Trophoblast cell (in vitro differentiated cells and primary cell): Measurements from ENCODE around the gene ALOX5.

ENCODE experiments used
- DNase-seq, 2 donors: peaks; one replicate each; pipeline ENCODE4 v3.0.0-alpha.2; 2016
- H2AFZ ChIP-seq: 2 replicates; pipeline ENCODE4 v1.6.1; 2013; ENCODE audit warnings: low read length, moderate library complexity, mild to moderate bottlenecking; ENCODE audit not compliant: insufficient read depth, poor library complexity
- H2AK5ac ChIP-seq: 2 replicates; pipeline ENCODE4 v1.6.1; 2013; ENCODE audit warnings: mild to moderate bottlenecking, low read length
- H2BK120ac ChIP-seq: 2 replicates; pipeline ENCODE4 v1.6.1; 2013; ENCODE audit warnings: low read length, mild to moderate bottlenecking, moderate library complexity; ENCODE audit not compliant: insufficient read depth, poor library complexity
- H2BK12ac ChIP-seq: 2 replicates; pipeline ENCODE4 v1.6.1; 2013; ENCODE audit warnings: mild to moderate bottlenecking, low read length, moderate library complexity
- H2BK5ac ChIP-seq: 2 replicates; pipeline ENCODE4 v1.6.1; 2013; ENCODE audit warnings: low read length, low read depth, moderate library complexity, mild to moderate bottlenecking; ENCODE audit not compliant: poor library complexity
- H3K14ac ChIP-seq: 2 replicates; pipeline ENCODE4 v1.6.1; 2013; ENCODE audit warnings: mild to moderate bottlenecking, low read length
- H3K18ac ChIP-seq: 2 replicates; pipeline ENCODE4 v1.6.1; 2013; ENCODE audit warnings: mild to moderate bottlenecking, low read length
- H3K23ac ChIP-seq: 2 replicates; pipeline ENCODE4 v1.6.1; 2013; ENCODE audit warnings: low read length
- H3K27ac ChIP-seq: 2 replicates; pipeline ENCODE4 v1.5.1; 2013; ENCODE audit warnings: low read depth, mild to moderate bottlenecking, inconsistent platforms, low read length, moderate library complexity
- H3K27me3 ChIP-seq: 2 replicates; pipeline ENCODE4 v1.6.1; 2013; ENCODE audit warnings: inconsistent platforms, mild to moderate bottlenecking, low read length, moderate library complexity; ENCODE audit not compliant: insufficient read depth
- H3K36me3 ChIP-seq, 2 experiments: 1 replicate in 1 of 2; 2 replicates in 1 of 2; pipeline ENCODE4 v1.6.1; 2013; ENCODE audit warnings: low read length in 2 of 2, mild to moderate bottlenecking in 2 of 2, moderate library complexity in 1 of 2; ENCODE audit not compliant: insufficient read depth in 2 of 2, control insufficient read depth in 1 of 2
- H3K4ac ChIP-seq: 2 replicates; pipeline ENCODE4 v1.6.1; 2013; ENCODE audit warnings: low read depth, mild to moderate bottlenecking, low read length, moderate library complexity
- H3K4me1 ChIP-seq, 2 experiments: 1 replicate in 1 of 2; 2 replicates in 1 of 2; pipeline ENCODE4 v1.6.1; 2013; ENCODE audit warnings: low read length in 2 of 2, mild to moderate bottlenecking in 2 of 2, moderate library complexity in 1 of 2; ENCODE audit not compliant: insufficient read depth in 2 of 2, control insufficient read depth in 1 of 2
- H3K4me2 ChIP-seq: 2 replicates; pipeline ENCODE4 v1.6.1; 2013; ENCODE audit warnings: inconsistent platforms, mild to moderate bottlenecking, low read length, moderate library complexity
- H3K4me3 ChIP-seq: 2 replicates; pipeline ENCODE4 v1.5.1; 2013; ENCODE audit warnings: mild to moderate bottlenecking, low read depth, low read length, inconsistent platforms
- H3K79me1 ChIP-seq: one replicate; pipeline ENCODE4 v1.6.1; 2013; ENCODE audit warnings: low read length
- H3K79me2 ChIP-seq: 2 replicates; pipeline ENCODE4 v1.6.1; 2013; ENCODE audit warnings: low read length, mild to moderate bottlenecking; ENCODE audit not compliant: control insufficient read depth, insufficient read depth, poor library complexity
- H3K9ac ChIP-seq: 2 replicates; pipeline ENCODE4 v1.6.1; 2013; ENCODE audit warnings: mild to moderate bottlenecking, low read length
- H3K9me3 ChIP-seq: 2 replicates; pipeline ENCODE4 v1.6.1; 2013; ENCODE audit warnings: low read depth, mild to moderate bottlenecking, control low read depth, inconsistent platforms, low read length; ENCODE audit not compliant: insufficient read depth
- H4K12ac ChIP-seq: 2 replicates; pipeline ENCODE4 v1.6.1; 2013; ENCODE audit warnings: low read depth, mild to moderate bottlenecking, low read length, moderate library complexity
- H4K8ac ChIP-seq: 2 replicates; pipeline ENCODE4 v1.6.1; 2013; ENCODE audit warnings: low read depth, mild to moderate bottlenecking, low read length, moderate library complexity
- H4K91ac ChIP-seq: one replicate; pipeline ENCODE4 v1.6.1; 2013; ENCODE audit warnings: low read depth, mild to moderate bottlenecking, low read length, moderate library complexity
- WGBS: extraction: QIAGEN DNeasy Blood & Tissue Kit; methylation state at CpG from one replicate; pipeline ENCODE4 v1.1.7; 2013; ENCODE audit warnings: missing lambda C conversion rate; ENCODE audit not compliant: insufficient read length, insufficient coverage; ENCODE audit errors: extremely low coverage; 5-methylcytosine and 5-hydroxymethylcytosine counted together

ALOX5 gene

DNA sequence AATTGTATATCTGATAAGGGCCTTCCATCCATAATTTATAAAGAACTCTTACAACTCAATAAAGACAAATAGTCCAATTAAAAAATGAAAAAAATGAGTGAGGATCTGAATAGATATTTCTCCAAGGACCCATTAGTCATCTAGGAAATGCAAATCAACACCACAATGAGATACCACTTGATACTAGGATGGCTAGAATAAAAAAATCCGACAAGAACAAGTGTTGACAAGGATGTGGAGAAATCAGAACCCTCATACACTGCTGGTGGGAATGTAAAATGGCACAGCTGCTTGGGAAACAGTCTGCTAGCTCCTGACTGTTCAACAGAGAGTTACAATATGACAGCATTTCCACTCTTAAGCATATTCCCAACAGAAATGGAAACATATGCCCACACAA, 24.6 kb downstream of the ALOX5 start:
- no peaks in the 10 kb centered on the region for H3K79me1 ChIP-seq
- no peak overlapping the region for H4K8ac ChIP-seq
- no peak overlapping the region for H2AFZ ChIP-seq
- no peak overlapping the region for H3K27ac ChIP-seq
- H3K27me3 ChIP-seq: no peaks in the 10 kb centered on the region
- H2BK120ac ChIP-seq: no peak overlapping the region
- no peak overlapping the region for H3K9ac ChIP-seq
- H4K12ac ChIP-seq: no peak overlapping the region
- no peak overlapping the region for H2AK5ac ChIP-seq
- no peak for DNase-seq
- no peak overlapping the region for H2BK5ac ChIP-seq
- H3K18ac ChIP-seq: no peak overlapping the region
- WGBS: no CpG with 5 or more reads among the region's 1 CpG
- H4K91ac ChIP-seq: no peak overlapping the region
- H3K4me1 ChIP-seq: no peaks in the 10 kb centered on the region
- no peak overlapping the region for H3K4ac ChIP-seq
- no peak overlapping the region for H3K14ac ChIP-seq
- no peaks in the 10 kb centered on the region for H3K79me2 ChIP-seq
- H3K36me3 ChIP-seq: no peaks in the 10 kb centered on the region
- no peak overlapping the region for H3K23ac ChIP-seq
- no peaks in the 10 kb centered on the region for H3K9me3 ChIP-seq
- H3K4me3 ChIP-seq: no peak overlapping the region
- no peak overlapping the region for H3K4me2 ChIP-seq
- H2BK12ac ChIP-seq: no peak overlapping the region

DNA sequence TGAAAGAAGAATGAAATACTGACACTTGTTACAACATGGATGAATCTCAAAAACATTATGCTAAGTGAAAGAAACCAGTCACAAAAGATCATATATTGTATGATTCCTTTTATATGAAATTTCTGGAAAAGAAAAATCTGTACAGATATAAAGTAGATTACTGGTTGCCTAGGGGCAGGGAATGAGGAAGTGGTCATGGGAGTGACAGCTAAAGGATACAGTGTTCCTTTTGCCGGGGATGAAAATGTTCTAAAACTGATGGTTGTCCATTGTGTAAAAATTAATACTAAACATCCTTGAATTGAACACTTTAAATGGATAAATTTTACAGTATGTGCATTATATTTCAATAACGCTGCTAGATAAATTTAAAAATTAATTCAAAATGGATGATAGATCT, 25.1 kb downstream of the ALOX5 start:
- no peak overlapping the region for H3K4ac ChIP-seq
- H3K36me3 ChIP-seq: no peaks in the 10 kb centered on the region
- no peak overlapping the region for H3K4me2 ChIP-seq
- H3K23ac ChIP-seq: no peak overlapping the region
- no CpG with 5 or more reads among the region's 2 CpGs for WGBS
- no peak overlapping the region for H3K14ac ChIP-seq
- no peaks in the 10 kb centered on the region for H3K9me3 ChIP-seq
- H2AFZ ChIP-seq: no peak overlapping the region
- no peak overlapping the region for H2BK12ac ChIP-seq
- no peak overlapping the region for H2AK5ac ChIP-seq
- H3K79me2 ChIP-seq: no peaks in the 10 kb centered on the region
- H3K27ac ChIP-seq: no peak overlapping the region
- H3K18ac ChIP-seq: no peak overlapping the region
- H3K4me1 ChIP-seq: no peaks in the 10 kb centered on the region
- no peak overlapping the region for H2BK120ac ChIP-seq
- H3K4me3 ChIP-seq: no peak overlapping the region
- no peak overlapping the region for H3K9ac ChIP-seq
- DNase-seq: no peak
- H4K8ac ChIP-seq: no peak overlapping the region
- H2BK5ac ChIP-seq: no peak overlapping the region
- no peaks in the 10 kb centered on the region for H3K27me3 ChIP-seq
- H4K12ac ChIP-seq: no peak overlapping the region
- no peaks in the 10 kb centered on the region for H3K79me1 ChIP-seq
- no peak overlapping the region for H4K91ac ChIP-seq

- H2AFZ ChIP-seq: no peak overlapping the region
- H2BK120ac ChIP-seq: no peak overlapping the region
- no peaks in the 10 kb centered on the region for H3K9me3 ChIP-seq
- no peaks in the 10 kb centered on the region for H3K79me1 ChIP-seq
- H3K79me2 ChIP-seq: no peaks in the 10 kb centered on the region
- no peak overlapping the region for H3K14ac ChIP-seq
- H3K27ac ChIP-seq: no peak overlapping the region
- no peak overlapping the region for H4K12ac ChIP-seq
- no peak overlapping the region for H3K9ac ChIP-seq
- no CpG with 5 or more reads among the region's 8 CpGs for WGBS
- no peak overlapping the region for H3K4ac ChIP-seq
- no peaks in the 10 kb centered on the region for H3K36me3 ChIP-seq
- no peaks in the 10 kb centered on the region for H3K4me1 ChIP-seq
- H3K4me2 ChIP-seq: no peak overlapping the region
- H4K91ac ChIP-seq: no peak overlapping the region
- no peaks in the 10 kb centered on the region for H3K27me3 ChIP-seq
- no peak overlapping the region for H3K4me3 ChIP-seq
- H3K23ac ChIP-seq: no peak overlapping the region
- H2BK5ac ChIP-seq: no peak overlapping the region
- H2BK12ac ChIP-seq: no peak overlapping the region
- peak in 1 of 2 donors; percentile 14 for DNase-seq
- no peak overlapping the region for H2AK5ac ChIP-seq
- H3K18ac ChIP-seq: no peak overlapping the region
- no peak overlapping the region for H4K8ac ChIP-seq
These were observed 29.1 kb downstream of the ALOX5 start for GRCh38 chr10:45403151-45403550.

DNA sequence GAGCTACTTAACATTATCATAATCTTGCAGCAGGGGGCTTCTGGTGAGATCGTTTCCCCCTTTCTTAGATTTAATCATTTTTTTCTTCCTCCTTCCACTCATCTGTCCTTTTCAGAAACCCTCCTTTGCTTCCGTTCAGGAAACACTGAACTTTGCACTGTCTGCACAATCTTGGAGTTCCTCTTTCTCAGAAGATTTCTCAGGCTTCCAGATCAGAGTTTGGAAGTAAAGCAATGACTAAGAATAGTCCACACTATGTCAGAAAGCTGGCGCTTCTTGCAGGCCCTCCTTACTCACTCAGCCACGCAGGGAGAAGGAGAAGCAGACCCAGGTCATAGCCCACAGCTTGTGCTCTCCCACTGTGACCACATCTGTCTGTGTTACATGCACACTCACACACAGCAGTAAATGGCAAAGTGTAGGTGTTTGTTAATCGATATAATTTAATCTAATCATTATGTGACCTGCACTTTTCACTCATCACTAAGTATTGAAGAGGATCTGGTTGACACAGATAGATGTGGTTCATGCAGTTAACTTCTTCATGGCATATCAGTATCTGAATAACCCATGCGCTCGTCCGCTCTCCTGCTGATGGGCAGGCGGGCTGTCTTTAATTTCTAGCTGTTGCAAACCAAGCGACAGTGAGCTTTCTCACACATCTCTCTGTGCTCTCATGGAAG, 30.2 kb downstream of the ALOX5 start:
- no peak overlapping the region for H3K9ac ChIP-seq
- H3K14ac ChIP-seq: no peak overlapping the region
- H2BK12ac ChIP-seq: no peak overlapping the region
- H2AFZ ChIP-seq: no peak overlapping the region
- no peak overlapping the region for H3K4me2 ChIP-seq
- no peak overlapping the region for H4K8ac ChIP-seq
- no peaks in the 10 kb centered on the region for H3K27me3 ChIP-seq
- DNase-seq: peak; percentile 15 to 22
- no peak overlapping the region for H2AK5ac ChIP-seq
- no peaks in the 10 kb centered on the region for H3K36me3 ChIP-seq
- no peak overlapping the region for H3K23ac ChIP-seq
- H3K4me3 ChIP-seq: no peak overlapping the region
- H3K18ac ChIP-seq: no peak overlapping the region
- H3K79me1 ChIP-seq: no peaks in the 10 kb centered on the region
- no peak overlapping the region for H2BK120ac ChIP-seq
- no peak overlapping the region for H4K91ac ChIP-seq
- H3K4me1 ChIP-seq: no peaks in the 10 kb centered on the region
- no peak overlapping the region for H2BK5ac ChIP-seq
- H3K79me2 ChIP-seq: no peaks in the 10 kb centered on the region
- H3K9me3 ChIP-seq: no peaks in the 10 kb centered on the region
- no CpG with 5 or more reads among the region's 10 CpGs for WGBS
- no peak overlapping the region for H3K27ac ChIP-seq
- H4K12ac ChIP-seq: no peak overlapping the region
- no peak overlapping the region for H3K4ac ChIP-seq
